Epidermal melanocyte (primary cell): ENCODE results near the gene TLN1.
A peak's percentile ranks its signal among the peaks of the same experiment; 100 is the strongest.

Experiments used
- DNase-seq: peaks from one replicate; pipeline ENCODE4 v3.0.0; 2011; ENCODE audit warnings: low spot score; ENCODE audit not compliant: insufficient read length

The TLN1 gene

GRCh38 chr9:35729101-35729500 is 2.9 kb downstream of the TLN1 start:
- no peak for DNase-seq

DNA sequence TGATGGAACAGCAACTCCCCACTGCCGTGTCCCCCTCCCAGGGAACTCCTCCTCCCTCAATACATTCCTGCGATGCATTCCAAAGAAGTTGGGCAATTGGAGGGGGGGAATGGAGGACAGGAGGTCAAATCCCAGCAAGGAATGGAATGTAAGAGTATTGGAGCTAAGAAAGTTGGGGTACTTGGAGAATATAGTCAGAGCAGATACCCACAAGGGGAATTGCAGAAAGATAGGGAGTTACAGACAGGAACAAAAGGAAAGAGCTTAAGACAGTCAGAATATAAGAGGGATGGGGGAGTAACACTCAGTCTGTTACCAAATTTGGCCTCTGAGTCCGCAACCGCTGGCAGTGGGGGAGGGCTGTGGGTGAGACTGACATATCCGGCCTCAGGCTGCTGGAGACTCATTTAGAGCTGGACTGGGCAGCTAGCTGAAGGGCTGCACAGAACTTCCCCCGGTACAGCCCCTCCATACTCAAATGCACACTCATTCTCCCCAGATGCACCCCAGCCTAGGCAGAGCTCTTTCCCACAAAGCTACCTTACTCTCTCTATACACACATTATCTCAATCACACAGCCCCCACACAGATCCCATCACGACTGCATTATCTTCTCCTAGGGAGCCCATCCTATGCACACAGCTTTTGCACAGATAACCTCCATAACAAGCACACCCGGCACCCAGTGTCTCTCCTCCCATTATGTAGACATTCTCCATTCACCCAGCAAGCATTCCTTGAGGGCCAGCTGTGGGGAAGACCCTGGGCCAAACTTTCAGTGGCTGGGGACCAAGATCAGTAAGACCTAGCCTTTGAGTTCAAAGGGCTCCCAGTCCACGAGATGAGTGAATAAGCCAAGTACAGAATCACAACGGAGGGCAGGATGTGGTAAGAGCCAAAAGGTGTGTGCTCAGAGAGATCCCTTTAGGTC is 3.7 kb downstream of the TLN1 start:
- peak; percentile 70 for DNase-seq

GRCh38 chr9:35727676-35728040 is 4.3 kb downstream of the TLN1 start:
- no peak for DNase-seq

GRCh38 chr9:35726931-35727330 is 5.1 kb downstream of the TLN1 start:
- no peak for DNase-seq

DNA sequence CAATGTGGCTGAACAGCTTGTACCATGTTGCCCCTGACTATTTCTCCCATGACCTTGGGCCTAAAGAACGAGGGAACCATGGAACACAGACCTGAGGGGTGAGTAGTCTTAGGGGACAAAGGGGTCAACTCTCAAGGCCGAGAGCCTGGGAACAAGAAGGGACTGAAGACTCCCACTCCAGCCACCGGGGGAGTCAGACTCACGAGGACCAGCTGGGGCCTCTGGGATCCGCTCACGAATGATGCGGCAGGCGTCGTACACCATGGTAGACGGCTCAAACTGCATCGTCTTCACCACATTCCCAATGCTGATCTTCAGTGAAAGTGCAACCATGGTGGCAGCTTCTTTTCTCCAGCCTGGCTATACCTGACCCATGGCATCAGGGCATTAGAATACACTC is 6.6 kb downstream of the TLN1 start:
- DNase-seq, result no peak

- DNase-seq, result no peak
Observed at GRCh38 chr9:35723908-35724307, 8.1 kb downstream of the TLN1 start.

DNA sequence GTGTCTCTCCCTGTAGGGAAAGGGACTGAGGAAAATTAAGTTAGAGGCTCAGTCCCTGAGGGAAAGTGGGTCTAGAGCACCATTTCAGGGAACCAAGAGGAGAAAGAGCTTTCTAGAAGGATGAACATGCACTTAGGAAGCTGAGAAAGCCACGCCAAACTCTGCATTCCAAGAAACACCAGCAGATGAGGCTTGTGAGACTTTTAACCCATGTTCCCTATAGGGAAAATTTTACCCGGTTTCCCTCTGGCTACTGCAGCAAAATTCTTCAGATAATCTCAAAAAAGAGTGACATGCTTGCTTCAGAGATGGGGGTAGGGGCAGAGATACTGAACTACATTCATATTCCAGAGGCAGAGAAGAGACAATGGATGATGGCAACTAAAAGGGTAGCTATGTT is 8.6 kb downstream of the TLN1 start:
- DNase-seq, result no peak

DNA sequence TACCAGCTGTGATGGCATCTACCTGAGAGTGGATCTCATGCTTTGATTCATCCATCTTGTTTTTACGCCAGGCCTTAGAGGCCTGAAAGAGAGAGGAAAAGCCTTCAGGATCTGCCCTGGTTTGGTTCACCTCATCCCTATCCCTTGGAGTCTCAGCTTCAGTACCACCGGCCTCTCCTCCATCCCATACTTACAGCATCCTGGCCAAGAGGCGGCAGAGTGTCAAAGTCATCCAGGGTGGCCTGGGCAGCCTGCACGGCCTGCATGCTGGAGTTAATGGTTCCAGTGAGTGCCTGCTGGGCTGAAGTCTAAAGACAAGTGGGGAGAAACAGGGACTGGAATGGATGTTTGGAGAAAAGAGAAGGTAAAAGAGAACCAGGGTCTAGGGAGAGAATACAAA is 12.4 kb downstream of the TLN1 start:
- no peak for DNase-seq

GRCh38 chr9:35718721-35719511 is 13.1 kb downstream of the TLN1 start:
- DNase-seq, result no peak

GRCh38 chr9:35717132-35717870 is 14.7 kb downstream of the TLN1 start:
- DNase-seq, result no peak

GRCh38 chr9:35716230-35716629 is 15.8 kb downstream of the TLN1 start:
- DNase-seq, result no peak

GRCh38 chr9:35714579-35715252 is 17.3 kb downstream of the TLN1 start:
- DNase-seq, result no peak

GRCh38 chr9:35714123-35714522 is 17.9 kb downstream of the TLN1 start:
- no peak for DNase-seq

DNA sequence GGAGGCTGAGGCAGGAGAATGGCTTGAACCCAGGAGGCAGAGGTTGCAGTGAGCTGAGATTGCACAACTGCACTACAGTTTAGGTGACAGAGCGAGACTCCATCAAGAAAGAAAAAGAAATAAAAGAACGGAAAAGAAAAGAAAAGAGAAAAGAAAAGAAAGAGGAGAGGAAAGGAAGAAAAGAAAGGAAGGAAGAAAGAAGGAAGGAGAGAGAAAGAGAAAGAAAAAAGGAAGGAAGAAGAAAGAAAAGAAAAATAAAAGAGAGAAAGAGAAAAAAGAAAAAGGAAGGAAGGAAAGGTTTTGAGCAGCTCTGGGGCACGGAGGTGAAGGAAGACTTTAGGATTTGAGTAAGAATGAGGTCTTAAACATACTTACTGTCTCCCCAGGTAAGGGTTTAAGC is 18.4 kb downstream of the TLN1 start:
- no peak for DNase-seq

- no peak for DNase-seq
Observed at GRCh38 chr9:35712762-35713400, 19.1 kb downstream of the TLN1 start.

DNA sequence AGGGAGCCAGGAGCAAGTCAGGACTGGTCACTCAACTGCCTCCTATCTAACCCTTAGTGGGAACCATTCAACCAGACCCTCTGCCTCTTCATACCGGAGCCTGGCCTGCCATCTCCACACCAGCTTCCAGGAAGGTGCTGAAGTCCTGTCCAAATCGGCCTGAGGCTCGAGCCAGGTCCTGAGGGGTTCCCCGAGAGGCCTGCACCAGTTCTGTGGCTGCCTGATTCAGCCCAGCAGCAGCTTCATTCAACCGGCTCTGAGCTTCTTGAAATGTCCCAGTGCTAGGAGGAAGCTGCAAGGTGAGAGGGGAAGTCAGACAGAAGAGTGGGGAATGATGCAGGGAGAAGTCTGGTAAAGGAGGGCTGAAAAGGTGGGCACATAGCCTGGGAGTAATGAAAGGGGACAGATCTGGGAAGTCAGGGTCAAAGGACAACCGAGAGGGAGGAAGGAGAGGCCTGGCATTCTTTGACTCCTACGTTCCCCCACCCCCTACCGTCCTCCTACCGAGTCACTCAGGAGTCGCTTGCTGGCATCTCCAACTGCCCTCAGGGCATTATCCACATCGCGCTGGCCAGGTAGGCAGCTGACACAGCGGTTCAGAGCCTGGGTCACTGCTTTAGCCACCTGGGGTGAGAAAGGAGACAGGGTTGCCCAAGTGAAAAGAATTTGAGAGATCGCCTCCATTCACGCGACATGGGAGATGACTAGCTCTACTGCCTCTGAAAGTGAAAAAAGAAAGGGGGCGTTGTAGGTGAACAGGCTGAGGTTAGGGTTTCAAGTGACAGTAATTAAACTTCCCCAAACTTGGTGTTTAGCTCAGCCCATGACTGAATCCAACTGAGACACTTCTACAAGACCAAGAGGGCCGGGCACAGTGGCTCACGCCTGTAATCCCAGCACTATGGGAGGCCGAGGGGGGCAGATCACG is 20.2 kb downstream of the TLN1 start:
- DNase-seq, result no peak

DNA sequence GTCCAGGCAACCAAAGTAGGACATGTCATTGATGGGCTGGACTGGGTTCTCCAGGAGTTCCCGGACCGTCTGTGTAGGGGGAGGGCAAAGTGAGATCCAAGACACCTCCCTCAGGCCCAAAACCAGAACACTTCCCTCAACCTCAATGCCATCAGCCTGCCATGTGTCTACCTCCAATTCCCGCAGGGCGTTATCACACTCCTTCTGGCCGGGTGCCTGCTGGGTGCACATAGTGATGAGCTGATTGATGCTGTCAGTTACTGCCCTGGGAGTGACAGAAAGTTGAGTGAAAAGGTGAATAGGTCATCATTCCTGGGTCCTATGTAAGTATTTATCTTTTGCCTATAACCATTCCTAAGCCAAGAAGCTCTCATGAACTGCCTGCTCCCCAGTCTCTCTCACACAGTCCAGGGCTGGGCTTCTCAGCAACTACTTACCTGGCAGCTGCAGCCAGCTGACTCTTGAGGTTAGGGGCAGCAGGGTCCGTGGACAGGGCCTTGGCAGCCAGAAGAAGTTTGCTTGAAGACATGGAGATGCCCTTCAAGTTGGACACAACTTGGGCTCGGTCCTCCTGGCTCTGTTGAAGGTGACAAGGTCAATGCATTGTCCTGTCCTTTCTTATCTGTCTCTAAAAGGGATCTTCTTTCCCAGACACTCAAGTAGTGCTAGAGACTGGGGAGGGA is 21.0 kb downstream of the TLN1 start:
- DNase-seq, result no peak

GRCh38 chr9:35708146-35708545 is 23.8 kb downstream of the TLN1 start:
- DNase-seq, result no peak

DNA sequence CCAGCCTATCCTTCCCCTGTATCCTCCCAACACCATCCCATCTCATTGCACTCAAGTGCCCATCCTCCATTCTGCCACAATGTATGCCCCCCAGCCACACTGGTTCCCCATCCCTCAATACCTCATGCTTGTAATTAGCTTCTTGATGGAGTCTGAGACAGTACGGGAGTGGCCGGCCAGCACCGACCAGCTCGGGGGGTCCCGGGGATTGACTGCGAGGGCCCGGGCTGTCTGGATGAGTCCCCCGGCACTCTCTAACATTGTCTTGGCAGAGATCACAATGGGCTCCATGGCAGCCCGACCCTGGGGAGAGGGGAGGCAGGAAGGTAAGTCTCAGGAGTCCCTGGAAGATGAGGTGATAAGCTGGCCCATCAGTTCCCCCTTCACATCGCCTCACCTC is 25.0 kb downstream of the TLN1 start:
- no peak for DNase-seq
